C4-2B (cell line): ENCODE measurements around the gene USP48.

Experiments used
- CTCF ChIP-seq: fragments of 450-650 bp; conservative IDR thresholded peaks from 2 replicates; pipeline ENCODE4 v1.5.1; 2017; ENCODE audit warnings: mild to moderate bottlenecking
- ZFX ChIP-seq: fragments of 450-650 bp; IDR thresholded peaks from 2 replicates; pipeline ENCODE4 v1.6.1; 2017

- TF ChIP-seq CTCF: no peak
- TF ChIP-seq ZFX: no peak
Observed at GRCh38 chr1:21689661-21690372, 93.1 kb downstream of the USP48 start.
